SK-N-SH (cell line): ENCODE measurements around the gene LDHAL6A. TPM values are rescaled to one million over a fixed set of nuclear protein-coding genes. Genes with fewer than 3 reads are reported as not detected.

Experiments
- CTCF ChIA-PET: fragments of 300-600, 350-600 bp; formaldehyde crosslinking; extraction: SDS; loops from one replicate; lab custom pipeline; 2021; lab: Yijun Ruan, JAX
- POLR2A ChIA-PET: fragments of 350-600 bp; sonication (Branson Sonifier 250); formaldehyde crosslinking; extraction: SDS; loops from one replicate; lab custom pipeline; 2020; ENCODE audit warnings: antibody characterized with exemption, inconsistent platforms; lab: Yijun Ruan, JAX
- DNase-seq: peaks from one replicate; pipeline ENCODE4 v3.0.0; 2012
- H2AFZ ChIP-seq: fragments of 200-600 bp; sonication (generic); 2 replicates; pipeline ENCODE4 v1.8.1; 2016; ENCODE audit warnings: antibody characterized with exemption, mild to moderate bottlenecking, low read depth
- H3F3A ChIP-seq: fragments of 200-600 bp; sonication (generic); replicated peaks from 2 replicates; pipeline ENCODE3; 2016; ENCODE audit warnings: antibody characterized with exemption, mild to moderate bottlenecking; ENCODE audit not compliant: insufficient read depth
- H3K27ac ChIP-seq, 2 experiments: fragments of 200-500 bp in 1 of 2; fragments of 200-600 bp in 1 of 2; sonication (Bioruptor generic) in 1 of 2; sonication (generic), shearing (Covaris generic) in 1 of 2; 2 replicates each; pipeline versions ENCODE4 v1.5.1 to v1.6.1; 2014 to 2016; ENCODE audit warnings: low read depth in 2 of 2, inconsistent platforms in 1 of 2, low read length in 1 of 2, mild to moderate bottlenecking in 1 of 2, mixed read lengths in 1 of 2
- H3K27me3 ChIP-seq: fragments of 200-600 bp; sonication (generic), shearing (Covaris generic); 2 replicates; pipeline ENCODE4 v1.6.1; 2016; ENCODE audit warnings: mixed run types; ENCODE audit not compliant: insufficient read depth
- H3K36me3 ChIP-seq, 2 experiments: fragments of 200-500 bp in 1 of 2; fragments of 200-600 bp in 1 of 2; sonication (Bioruptor generic) in 1 of 2; sonication (generic) in 1 of 2; replicated peaks in 1 of 2; 2 replicates each; pipeline versions ENCODE3 to v1.5.1; 2014 to 2016; ENCODE audit warnings: low read length in 1 of 2, mild to moderate bottlenecking in 1 of 2; ENCODE audit not compliant: insufficient read depth in 2 of 2, control insufficient read depth in 1 of 2
- H3K4me1 ChIP-seq, 2 experiments: fragments of 200-500 bp in 1 of 2; fragments of 200-600 bp in 1 of 2; sonication (Bioruptor generic) in 1 of 2; sonication (generic), shearing (Covaris generic) in 1 of 2; 2 replicates each; pipeline versions ENCODE4 v1.5.1 to v1.6.1; 2014 to 2016; ENCODE audit warnings: low read depth in 1 of 2, low read length in 1 of 2, mixed run types in 1 of 2; ENCODE audit not compliant: insufficient read depth in 2 of 2, control insufficient read depth in 1 of 2
- H3K4me2 ChIP-seq: fragments of 200-600 bp; sonication (generic), shearing (Covaris generic); 2 replicates; pipeline ENCODE4 v1.6.1; 2017; ENCODE audit warnings: mixed run types
- H3K4me3 ChIP-seq, 2 experiments: fragments of 200-500 bp in 1 of 2; fragments of 200-600 bp in 1 of 2; sonication (Bioruptor generic) in 1 of 2; sonication (generic), shearing (Covaris generic) in 1 of 2; 2 replicates each; pipeline versions ENCODE4 v1.5.1 to v1.8.1; 2014 to 2016; ENCODE audit warnings: low read depth in 2 of 2, inconsistent platforms in 1 of 2, low read length in 1 of 2, mild to moderate bottlenecking in 1 of 2, mixed read lengths in 1 of 2, moderate library complexity in 1 of 2
- H3K79me2 ChIP-seq: fragments of 200-600 bp; sonication (generic); 2 replicates; pipeline ENCODE4 v1.8.1; 2017; ENCODE audit warnings: mild to moderate bottlenecking; ENCODE audit not compliant: insufficient read depth
- H3K9ac ChIP-seq: fragments of 200-600 bp; sonication (generic); 2 replicates; pipeline ENCODE4 v1.6.1; 2017; ENCODE audit warnings: mixed run types
- H3K9me2 ChIP-seq: fragments of 200-600 bp; sonication (generic); 2 replicates; pipeline ENCODE4 v1.6.1; 2017; ENCODE audit warnings: mixed run types
- H3K9me3 ChIP-seq: fragments of 200-600 bp; sonication (generic); 2 replicates; pipeline ENCODE4 v1.6.1; 2017; ENCODE audit warnings: mixed run types, mild to moderate bottlenecking, moderate library complexity
- H4K20me1 ChIP-seq: fragments of 200-600 bp; sonication (generic); 2 replicates; pipeline ENCODE4 v1.6.1; 2017; ENCODE audit warnings: mild to moderate bottlenecking, mixed run types; ENCODE audit not compliant: insufficient read depth
- CHD2 ChIP-seq: fragments of 150-350 bp; IDR thresholded peaks from 2 replicates; pipeline ENCODE4 v1.6.1; 2018; ENCODE audit warnings: low read length; ENCODE audit not compliant: partially characterized antibody
- EP300 ChIP-seq, 2 experiments: IDR thresholded peaks; 2 replicates each; pipeline versions ENCODE4 v1.4.0 to v1.6.1; 2012; ENCODE audit warnings: borderline replicate concordance in 1 of 2, low read depth in 1 of 2, low read length in 1 of 2
- EZH2phosphoT487 ChIP-seq: fragments of 200-600 bp; sonication (generic); IDR thresholded peaks from 2 replicates; pipeline ENCODE4 v1.6.1; 2017; ENCODE audit warnings: low read depth, mixed run types, mild to moderate bottlenecking, antibody characterized with exemption, moderate library complexity, borderline replicate concordance
- FOXJ3 ChIP-seq: sonication (generic); formaldehyde crosslinking; IDR thresholded peaks from 2 replicates; pipeline ENCODE4 v1.5.1; 2020; ENCODE audit warnings: mild to moderate bottlenecking, missing genetic modification reagents
- GABPA ChIP-seq: IDR thresholded peaks from 2 replicates; pipeline ENCODE4 v1.4.0; 2012; ENCODE audit warnings: low read depth, mild to moderate bottlenecking
- JUND ChIP-seq: IDR thresholded peaks from 2 replicates; pipeline ENCODE4 v1.4.0; 2012
- MEF2A ChIP-seq: IDR thresholded peaks from 2 replicates; pipeline ENCODE4 v1.4.0; 2012; ENCODE audit warnings: low read depth, borderline replicate concordance
- NRF1 ChIP-seq: IDR thresholded peaks from 2 replicates; pipeline ENCODE4 v1.6.1; 2012; ENCODE audit warnings: low read depth, mild to moderate bottlenecking, low read length
- POLR2AphosphoS5 ChIP-seq: IDR thresholded peaks from 2 replicates; pipeline ENCODE4 v1.6.1; 2012; ENCODE audit warnings: low read depth, low read length
- RCOR1 ChIP-seq: fragments of 150-350 bp; IDR thresholded peaks from 2 replicates; pipeline ENCODE4 v1.6.1; 2017; ENCODE audit warnings: antibody characterized with exemption, low read length
- RFX5 ChIP-seq: IDR thresholded peaks from 2 replicates; pipeline ENCODE4 v1.6.1; 2012; ENCODE audit warnings: mild to moderate bottlenecking, improper control_type of control experiment, low read length
- RXRA ChIP-seq: IDR thresholded peaks from 2 replicates; pipeline ENCODE4 v1.4.0; 2012; ENCODE audit warnings: low read depth, mild to moderate bottlenecking, borderline replicate concordance
- SMC3 ChIP-seq: IDR thresholded peaks from 2 replicates; pipeline ENCODE4 v1.6.1; 2012; ENCODE audit warnings: low read depth, low read length, improper control_type of control experiment
- TEAD4 ChIP-seq: IDR thresholded peaks from 2 replicates; pipeline ENCODE4 v1.4.0; 2012; ENCODE audit warnings: mild to moderate bottlenecking, borderline replicate concordance; ENCODE audit not compliant: insufficient read depth
- YY1 ChIP-seq: IDR thresholded peaks from 2 replicates; pipeline ENCODE4 v1.4.0; 2012; ENCODE audit warnings: low read depth, mild to moderate bottlenecking
- WGBS: methylation state at CpG from one replicate; pipeline ENCODE4 v1.1.6; 2017; ENCODE audit warnings: low lambda C conversion rate; 5-methylcytosine and 5-hydroxymethylcytosine counted together
- polyA plus RNA-seq, 3 experiments: library from polyadenylated mRNA; depleted of rRNA; stranded (reverse); fragments of >200 nt; gene quantifications; 2 replicates each; pipeline ENCODE4 v1.2.3, GENCODE V29; 2012
- TF ChIP-seq, protein P1 (sequence below): fragments of 150-350 bp; IDR thresholded peaks from 2 replicates; pipeline ENCODE4 v1.6.1; 2016; ENCODE audit warnings: mild to moderate bottlenecking, low read depth, low read length
- TF ChIP-seq, protein P2 (sequence below): IDR thresholded peaks from 2 replicates; pipeline ENCODE4 v1.4.0; 2012; ENCODE audit warnings: low read depth, borderline replicate concordance
- TF ChIP-seq, protein P3 (sequence below): IDR thresholded peaks from 2 replicates; pipeline ENCODE4 v1.6.1; 2012; ENCODE audit warnings: mild to moderate bottlenecking, low read depth, low read length, moderate library complexity

The LDHAL6A gene
- polyA plus RNA-seq, 1 of the 3 experiments (the other 2 are of a cell fraction) = not detected

DNA sequence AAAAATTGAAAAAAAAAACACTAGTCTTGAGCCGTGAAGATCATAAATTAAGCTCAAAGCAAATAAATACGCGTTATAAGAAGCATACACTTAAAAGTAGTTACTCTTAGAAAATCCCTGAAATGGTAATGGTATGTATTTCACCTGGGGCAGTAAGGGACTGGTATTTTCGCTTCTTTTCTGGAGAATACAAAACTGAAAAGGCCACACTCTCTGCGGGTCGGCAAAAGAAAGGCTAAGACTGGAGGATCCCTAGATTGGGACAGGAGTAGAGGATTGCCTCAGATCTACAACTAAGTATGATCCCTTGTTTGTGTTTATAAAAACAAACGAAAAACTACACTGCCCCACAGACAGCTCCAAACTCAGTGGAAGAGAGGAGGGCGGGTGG is 70.5 kb downstream of the LDHAL6A start:
- Histone ChIP-seq H3K27ac (peak overlapping the region; percentile 88 to 92), H3K4me3 (peak overlapping the region; percentile 89 to 94), H3K27me3 (no peaks in the 10 kb centered on the region), H3F3A (peaks cover 5% of the 10 kb centered on the region), H3K9ac (peak overlapping the region; percentile 89), H3K36me3 (peaks cover 11 to 12% of the 10 kb centered on the region in 2 experiments), H2AFZ (peak overlapping the region; percentile 77), H4K20me1 (no peaks in the 10 kb centered on the region; the same call in 1 of the 2 replicates), H3K4me2 (peak overlapping the region; percentile 81), H3K9me2 (no peaks in the 10 kb centered on the region), H3K4me1 (no peaks in the 10 kb centered on the region; a peak in 2 of 4 replicates), H3K9me3 (no peaks in the 10 kb centered on the region), H3K79me2 (peaks cover 78% of the 10 kb centered on the region)
- ChIA-PET POLR2A (interaction anchor here (1.3 to 1.8 kb wide), 5 partner anchors 62 to 358 kb away, joined by 3 to 8 read pairs (median 6); partner anchors contain the start of genes GTF2H1, HPS5, SPTY2D1 and UEVLD), CTCF (interaction anchor here (0.8 to 1.2 kb wide), 2 partner anchors 14 to 282 kb away, joined by 3 read pairs; no protein-coding TSS in a partner anchor)
- TF ChIP-seq FOXJ3 (CRISPR knock-in tag) = no peak
- no peak for TF ChIP-seq NRF1
- no peak for TF ChIP-seq RCOR1
- TF ChIP-seq SMC3 = no peak
- no peak for TF ChIP-seq POLR2AphosphoS5
- TF ChIP-seq RFX5 = 0 out of 2 replicates have a peak, but pooled peaks have one; percentile 3
- no peak for DNase-seq
- under 1% methylated on average over 8 of the region's 8 CpGs for WGBS

DNA sequence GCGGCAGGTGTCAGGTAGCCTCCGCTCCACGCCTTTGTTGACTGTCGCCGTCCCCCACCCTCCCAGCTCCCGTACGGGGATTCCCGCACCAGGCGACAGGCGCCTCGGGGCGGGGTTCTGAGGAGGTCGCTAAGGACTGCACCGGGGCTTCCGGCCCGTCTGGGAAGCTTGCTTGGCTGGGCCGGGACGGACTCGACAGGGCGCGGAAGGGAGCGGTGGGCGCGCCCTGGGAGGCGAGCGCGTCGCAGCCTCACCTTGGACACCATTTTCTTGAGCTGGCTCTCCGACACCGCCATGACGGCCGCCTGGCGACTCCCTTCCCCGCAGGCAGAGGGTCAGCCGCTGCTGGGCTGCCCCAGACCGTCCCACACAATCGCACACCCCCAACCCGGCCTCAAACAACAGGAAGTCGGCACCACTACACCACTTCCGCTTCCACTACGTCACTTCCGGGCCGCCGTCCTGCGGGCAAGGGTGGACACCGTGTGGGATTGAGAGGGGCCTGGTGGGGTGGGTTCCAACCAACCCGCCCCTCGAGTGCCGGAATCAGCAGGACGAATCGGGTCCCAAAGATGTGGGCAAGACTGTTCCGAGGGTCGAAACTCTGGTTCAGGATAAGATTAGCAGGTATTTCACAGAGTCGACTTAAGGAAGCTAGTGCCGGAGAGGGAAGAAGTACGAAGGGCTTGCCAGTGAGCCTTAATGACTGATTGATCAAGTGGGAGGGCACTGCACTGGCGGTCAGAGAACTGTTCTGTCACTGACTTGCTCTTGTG is 71.1 kb downstream of the LDHAL6A start, which contains the start of gene TSG101:
Gene TSG101, minus strand, starts transcription at position 422 of the 776 bp plus-strand sequence. Its CDS starts 126 bp downstream, at position 296.
- Histone ChIP-seq H3K27me3 (no peaks in the 10 kb centered on the region), H3F3A (peaks cover 8% of the 10 kb centered on the region), H3K4me2 (peak within 1 kb of the TSS; percentile 81), H3K4me3 (peak within 1 kb of the TSS; percentile 89 to 94), H2AFZ (peak within 1 kb of the TSS; percentile 77), H3K9me2 (no peaks in the 10 kb centered on the region), H3K4me1 (no peaks in the 10 kb centered on the region; a peak in 2 of 4 replicates), H3K36me3 (peaks cover 17 to 18% of the 10 kb centered on the region in 2 experiments), H3K9me3 (no peaks in the 10 kb centered on the region), H3K27ac (peak within 1 kb of the TSS; percentile 88 to 92), H3K9ac (peak within 1 kb of the TSS; percentile 89), H4K20me1 (no peaks in the 10 kb centered on the region; the same call in 1 of the 2 replicates), H3K79me2 (peaks cover 72% of the 10 kb centered on the region)
- ChIA-PET POLR2A (interaction anchor here (0.6 to 1.8 kb wide), 7 partner anchors 21 to 358 kb away, joined by 3 to 8 read pairs (median 3); partner anchors contain the start of genes GTF2H1, HPS5, SPTY2D1 and UEVLD), CTCF (interaction anchor here (1.2 kb wide), 1 partner anchor 13 kb away, joined by 3 read pairs; no protein-coding TSS in a partner anchor)
- WGBS = 0% methylated on average over 15 of the region's 57 CpGs
- DNase-seq = peak; percentile 95
- TF ChIP-seq, protein P1, sequence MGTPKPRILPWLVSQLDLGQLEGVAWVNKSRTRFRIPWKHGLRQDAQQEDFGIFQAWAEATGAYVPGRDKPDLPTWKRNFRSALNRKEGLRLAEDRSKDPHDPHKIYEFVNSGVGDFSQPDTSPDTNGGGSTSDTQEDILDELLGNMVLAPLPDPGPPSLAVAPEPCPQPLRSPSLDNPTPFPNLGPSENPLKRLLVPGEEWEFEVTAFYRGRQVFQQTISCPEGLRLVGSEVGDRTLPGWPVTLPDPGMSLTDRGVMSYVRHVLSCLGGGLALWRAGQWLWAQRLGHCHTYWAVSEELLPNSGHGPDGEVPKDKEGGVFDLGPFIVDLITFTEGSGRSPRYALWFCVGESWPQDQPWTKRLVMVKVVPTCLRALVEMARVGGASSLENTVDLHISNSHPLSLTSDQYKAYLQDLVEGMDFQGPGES = no peak
- TF ChIP-seq EP300 (IDR thresholded peaks at IDR 0.05; ENCODE audit: borderline replicate concordance in 1 of 2, low read depth in 1 of 2, low read length in 1 of 2) (no peak; a peak in 1 of 4 replicates), YY1 (peak; percentile 67), GABPA (peak; percentile 100), NRF1 (no peak), RCOR1 (no peak), RXRA (no peak), POLR2AphosphoS5 (peak; percentile 97), CHD2 (no peak), EZH2phosphoT487 (no peak), FOXJ3 (CRISPR knock-in tag) (no peak), TEAD4 (no peak), JUND (no peak), MEF2A (no peak; the same call in 1 of the 2 replicates)
- TF ChIP-seq, protein P2, sequence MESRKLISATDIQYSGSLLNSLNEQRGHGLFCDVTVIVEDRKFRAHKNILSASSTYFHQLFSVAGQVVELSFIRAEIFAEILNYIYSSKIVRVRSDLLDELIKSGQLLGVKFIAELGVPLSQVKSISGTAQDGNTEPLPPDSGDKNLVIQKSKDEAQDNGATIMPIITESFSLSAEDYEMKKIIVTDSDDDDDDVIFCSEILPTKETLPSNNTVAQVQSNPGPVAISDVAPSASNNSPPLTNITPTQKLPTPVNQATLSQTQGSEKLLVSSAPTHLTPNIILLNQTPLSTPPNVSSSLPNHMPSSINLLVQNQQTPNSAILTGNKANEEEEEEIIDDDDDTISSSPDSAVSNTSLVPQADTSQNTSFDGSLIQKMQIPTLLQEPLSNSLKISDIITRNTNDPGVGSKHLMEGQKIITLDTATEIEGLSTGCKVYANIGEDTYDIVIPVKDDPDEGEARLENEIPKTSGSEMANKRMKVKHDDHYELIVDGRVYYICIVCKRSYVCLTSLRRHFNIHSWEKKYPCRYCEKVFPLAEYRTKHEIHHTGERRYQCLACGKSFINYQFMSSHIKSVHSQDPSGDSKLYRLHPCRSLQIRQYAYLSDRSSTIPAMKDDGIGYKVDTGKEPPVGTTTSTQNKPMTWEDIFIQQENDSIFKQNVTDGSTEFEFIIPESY = no peak
- TF ChIP-seq, protein P3, sequence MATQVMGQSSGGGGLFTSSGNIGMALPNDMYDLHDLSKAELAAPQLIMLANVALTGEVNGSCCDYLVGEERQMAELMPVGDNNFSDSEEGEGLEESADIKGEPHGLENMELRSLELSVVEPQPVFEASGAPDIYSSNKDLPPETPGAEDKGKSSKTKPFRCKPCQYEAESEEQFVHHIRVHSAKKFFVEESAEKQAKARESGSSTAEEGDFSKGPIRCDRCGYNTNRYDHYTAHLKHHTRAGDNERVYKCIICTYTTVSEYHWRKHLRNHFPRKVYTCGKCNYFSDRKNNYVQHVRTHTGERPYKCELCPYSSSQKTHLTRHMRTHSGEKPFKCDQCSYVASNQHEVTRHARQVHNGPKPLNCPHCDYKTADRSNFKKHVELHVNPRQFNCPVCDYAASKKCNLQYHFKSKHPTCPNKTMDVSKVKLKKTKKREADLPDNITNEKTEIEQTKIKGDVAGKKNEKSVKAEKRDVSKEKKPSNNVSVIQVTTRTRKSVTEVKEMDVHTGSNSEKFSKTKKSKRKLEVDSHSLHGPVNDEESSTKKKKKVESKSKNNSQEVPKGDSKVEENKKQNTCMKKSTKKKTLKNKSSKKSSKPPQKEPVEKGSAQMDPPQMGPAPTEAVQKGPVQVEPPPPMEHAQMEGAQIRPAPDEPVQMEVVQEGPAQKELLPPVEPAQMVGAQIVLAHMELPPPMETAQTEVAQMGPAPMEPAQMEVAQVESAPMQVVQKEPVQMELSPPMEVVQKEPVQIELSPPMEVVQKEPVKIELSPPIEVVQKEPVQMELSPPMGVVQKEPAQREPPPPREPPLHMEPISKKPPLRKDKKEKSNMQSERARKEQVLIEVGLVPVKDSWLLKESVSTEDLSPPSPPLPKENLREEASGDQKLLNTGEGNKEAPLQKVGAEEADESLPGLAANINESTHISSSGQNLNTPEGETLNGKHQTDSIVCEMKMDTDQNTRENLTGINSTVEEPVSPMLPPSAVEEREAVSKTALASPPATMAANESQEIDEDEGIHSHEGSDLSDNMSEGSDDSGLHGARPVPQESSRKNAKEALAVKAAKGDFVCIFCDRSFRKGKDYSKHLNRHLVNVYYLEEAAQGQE = no peak
